T-helper 1 cell treated with Interleukin-12 subunit alpha and Interleukin-12 subunit beta and Interleukin-4 antibody, amounts not matched to agents 30 ng/mL and 1 ng/mL, for 36 hours (primary cell): ENCODE data around the gene MPDZ. TPM values are rescaled to one million over a fixed set of nuclear protein-coding genes. Genes with fewer than 3 reads are reported as not detected.

Experiments
- intact Hi-C: fragments of 100-400 bp; cut with micrococcal nuclease; formaldehyde crosslinking; loops from one replicate; pipeline ENCODE4 v1.15.1; 2024
- total RNA-seq: library from RNA; stranded (reverse); gene quantifications from 2 replicates; pipeline ENCODE4 v1.2.3, GENCODE V29; 2022

The MPDZ gene
- total RNA-seq, 1 donor from 2014 or later: not detected

- intact Hi-C loops: loop anchor here (1.0 to 5.0 kb wide), 3 partner anchors 54 to 1263 kb away; no protein-coding TSS in a partner anchor
Measured at GRCh38 chr9:13088720-13089427, 190.6 kb downstream of the MPDZ start.

GRCh38 chr9:13083963-13084528, 195.4 kb downstream of the MPDZ start:
- intact Hi-C loops: no loop called here

DNA sequence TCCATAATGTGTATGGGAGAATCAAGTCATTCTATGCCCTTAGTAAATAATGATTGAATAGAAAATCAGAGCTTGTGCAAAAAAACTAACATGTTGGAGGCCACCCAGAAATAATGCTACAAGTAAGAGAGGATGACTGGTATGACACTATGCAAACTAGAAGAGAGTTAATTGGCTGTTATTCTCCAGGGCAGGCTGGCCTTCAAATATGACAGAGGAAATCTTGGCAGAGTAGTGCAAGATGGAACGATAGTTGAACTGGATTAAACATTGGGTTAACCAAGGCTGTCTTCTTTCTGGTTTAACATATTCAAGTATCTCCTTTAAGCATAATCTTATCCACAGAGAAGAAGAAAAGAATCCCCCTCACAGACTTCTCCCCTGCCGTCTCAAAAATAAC, 196.1 kb downstream of the MPDZ start:
- intact Hi-C loops: no loop called here

DNA sequence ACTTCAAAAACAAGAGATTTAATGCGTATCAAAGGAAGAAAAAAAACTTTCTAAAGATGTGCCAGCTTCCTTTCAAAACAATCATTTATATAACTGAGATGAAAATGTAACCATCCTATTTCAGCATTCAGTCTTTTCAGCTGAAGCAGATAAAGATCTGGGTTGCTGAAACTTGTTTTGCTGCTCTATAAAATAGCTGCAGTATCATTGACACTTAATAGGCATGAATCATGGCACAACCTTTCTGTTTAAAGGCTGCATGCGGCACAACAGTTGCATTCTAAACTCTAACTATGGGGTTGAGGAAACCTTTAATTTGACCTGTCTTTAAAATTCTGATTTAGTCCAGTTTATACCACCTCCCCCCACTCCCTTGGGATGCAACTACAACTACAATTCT, 196.7 kb downstream of the MPDZ start:
- intact Hi-C loops: no loop called here

- intact Hi-C loops: no loop called here
Measured at GRCh38 chr9:13078164-13078563, 201.3 kb downstream of the MPDZ start.

GRCh38 chr9:13076616-13077015, 202.9 kb downstream of the MPDZ start:
- intact Hi-C loops: no loop called here

GRCh38 chr9:13071921-13072320, 207.6 kb downstream of the MPDZ start:
- intact Hi-C loops: no loop called here

- intact Hi-C loops: no loop called here
Measured at GRCh38 chr9:13070612-13071595, 208.6 kb downstream of the MPDZ start.

- intact Hi-C loops: no loop called here
Measured at GRCh38 chr9:13069498-13069897, 210.0 kb downstream of the MPDZ start.

DNA sequence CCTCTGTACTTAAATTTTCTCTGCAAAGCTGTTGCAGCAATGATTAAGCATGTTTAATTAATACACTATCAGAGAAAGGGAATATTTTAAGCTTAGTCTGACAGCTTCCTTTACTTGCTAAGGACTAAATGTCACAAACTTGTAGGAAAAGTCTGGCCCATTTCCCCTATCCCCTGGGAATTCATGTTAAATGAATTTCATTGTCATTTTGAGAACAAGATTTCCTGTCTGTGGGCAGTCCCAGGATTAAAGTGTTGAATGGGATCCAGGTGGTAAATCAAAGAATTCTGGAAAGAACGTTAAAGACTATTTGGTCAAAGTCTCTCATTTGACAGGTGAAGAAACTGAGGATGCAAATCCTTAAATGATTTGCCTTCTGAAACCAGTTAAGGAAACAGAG, 214.8 kb downstream of the MPDZ start:
- intact Hi-C loops: no loop called here

- intact Hi-C loops: no loop called here
Measured at GRCh38 chr9:13063880-13064459, 215.5 kb downstream of the MPDZ start.

- intact Hi-C loops: no loop called here
Measured at GRCh38 chr9:13061390-13061789, 218.1 kb downstream of the MPDZ start.
